Measurements from ENCODE around the gene CERKL. TPM values are rescaled to one million over a fixed set of nuclear protein-coding genes. Genes with fewer than 3 reads are reported as not detected.

CERKL gene
- total RNA-seq, 1 donor from 2014 or later = 5.0 TPM

- peak; percentile 79 for DNase-seq (ENCODE audit: low spot score)
Observed at GRCh38 chr2:181677912-181678586, 21.1 kb upstream of the CERKL start.

DNA sequence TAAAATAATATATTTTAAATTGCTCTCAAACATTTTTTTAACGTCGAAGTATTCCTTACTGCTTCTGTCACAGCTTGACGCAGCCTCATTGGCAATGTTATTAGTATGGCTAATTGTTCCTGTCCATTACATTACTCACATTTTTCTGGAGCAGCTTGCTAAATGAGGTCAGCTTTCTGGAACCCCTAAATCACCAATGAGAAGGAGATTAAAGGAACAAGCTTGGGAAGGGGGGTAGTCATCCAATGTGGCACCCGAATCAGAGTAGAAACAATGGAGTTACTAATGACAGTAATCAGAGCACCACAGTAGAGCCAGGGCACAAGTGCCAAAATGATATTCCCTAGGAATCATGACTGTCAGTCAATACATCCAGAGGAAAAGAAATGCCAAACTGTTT is 18.3 kb upstream of the CERKL start:
- no peak for DNase-seq (ENCODE audit: low spot score)

DNA sequence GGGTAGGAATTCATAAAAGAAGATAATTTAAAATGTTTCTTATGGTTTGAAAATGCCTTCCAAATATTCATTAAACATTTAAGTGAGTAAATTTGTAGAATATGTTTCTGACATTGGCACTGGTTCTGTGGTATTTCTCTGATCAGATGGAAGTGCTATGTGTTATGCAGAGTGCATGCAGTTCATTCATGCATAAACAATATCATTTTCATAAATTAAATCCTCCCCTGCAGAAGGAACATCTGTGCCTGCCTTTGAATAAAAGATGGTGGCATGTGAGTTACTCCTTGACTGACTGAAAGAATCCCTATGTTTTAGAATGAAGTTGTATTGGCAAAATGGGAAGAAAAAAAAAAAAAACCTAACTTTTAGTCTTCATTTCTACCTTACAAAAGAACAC is 17.6 kb upstream of the CERKL start:
- DNase-seq (ENCODE audit: low spot score) = no peak

- DNase-seq (ENCODE audit: low spot score) = no peak
Observed at GRCh38 chr2:181673173-181673572, 16.3 kb upstream of the CERKL start.

DNA sequence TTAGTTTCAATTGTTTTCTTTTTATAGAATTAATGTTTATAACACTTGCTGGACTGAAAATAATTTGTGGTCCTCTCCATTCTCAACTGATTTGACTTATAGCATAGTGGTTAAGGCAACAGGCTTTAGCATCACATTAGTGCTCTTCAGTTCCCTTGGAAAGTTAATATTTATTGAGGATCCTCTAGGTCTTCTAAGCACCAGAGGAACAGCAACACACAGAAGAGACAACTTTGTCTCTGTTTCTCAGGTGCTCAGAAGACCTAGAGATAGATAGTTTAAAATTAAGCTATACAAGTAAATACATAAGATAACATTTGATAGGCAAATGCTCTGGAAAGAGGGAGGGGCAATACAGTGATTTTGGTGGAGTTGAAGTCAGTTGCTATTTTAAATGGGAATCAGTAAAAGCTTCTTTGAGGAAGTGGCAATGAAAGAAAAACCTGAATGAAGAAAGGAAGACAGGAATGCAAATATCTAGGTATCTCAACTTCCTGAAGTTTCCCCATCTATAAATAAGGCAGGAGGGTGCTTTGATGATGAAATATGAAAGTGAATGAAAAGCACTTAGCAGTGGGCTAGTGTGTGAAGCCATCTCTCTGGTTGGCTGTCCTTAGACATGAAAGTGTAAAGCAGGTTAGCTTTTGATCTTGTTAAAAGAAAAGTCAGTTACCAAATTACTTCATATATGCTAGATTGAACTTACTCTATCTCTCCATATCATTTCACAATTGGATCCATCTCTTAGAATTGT is 15.5 kb upstream of the CERKL start:
- no peak for DNase-seq (ENCODE audit: low spot score)

DNA sequence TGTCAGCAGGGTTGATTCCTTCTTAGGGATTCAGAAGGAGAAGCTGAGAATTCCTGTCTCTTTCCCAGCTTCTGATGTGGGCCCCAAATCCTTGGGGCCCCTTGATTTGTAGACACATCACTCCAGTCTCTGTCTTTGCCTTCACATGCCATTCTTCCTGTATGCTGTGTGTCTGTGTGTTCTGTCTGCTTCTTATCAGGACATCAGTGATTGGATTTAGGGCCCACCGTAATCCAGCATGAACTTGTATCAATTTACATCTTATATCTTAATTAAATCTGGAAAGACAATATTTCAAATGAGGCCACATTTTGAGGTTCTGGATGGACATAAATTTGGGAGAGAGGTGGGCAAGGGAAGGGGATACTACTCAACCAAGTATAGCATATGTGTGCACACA is 13.7 kb upstream of the CERKL start:
- no peak for DNase-seq (ENCODE audit: low spot score)

DNA sequence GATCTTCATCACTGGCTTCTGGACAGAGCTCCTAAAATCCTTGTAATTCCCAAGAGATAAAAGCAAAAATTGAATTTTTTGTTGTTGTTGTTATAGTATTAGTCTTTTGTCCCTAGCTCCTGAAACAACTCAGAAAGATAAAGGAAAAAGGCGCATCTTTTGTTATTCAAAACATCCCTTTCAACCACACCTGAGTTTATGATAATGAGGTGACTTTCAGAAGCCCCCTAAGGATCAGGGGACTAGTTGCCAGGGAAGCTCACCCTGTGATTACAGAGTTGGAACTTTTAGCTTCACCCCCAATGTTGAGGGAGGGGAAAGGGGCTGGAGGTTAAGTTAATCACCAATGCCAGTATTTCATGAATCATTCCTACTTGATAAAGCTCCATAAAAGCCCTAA is 10.3 kb upstream of the CERKL start:
- no peak for DNase-seq (ENCODE audit: low spot score)

GRCh38 chr2:181662287-181662686 is 5.4 kb upstream of the CERKL start:
- no peak for DNase-seq (ENCODE audit: low spot score)

GRCh38 chr2:181660181-181660580 is 3.3 kb upstream of the CERKL start:
- no peak for DNase-seq (ENCODE audit: low spot score)

- DNase-seq (ENCODE audit: low spot score) = no peak
Observed at GRCh38 chr2:181658444-181658843, 1.5 kb upstream of the CERKL start.

GRCh38 chr2:181657379-181657778 is 474 bp upstream of the CERKL start:
- no peak for DNase-seq (ENCODE audit: low spot score)

DNA sequence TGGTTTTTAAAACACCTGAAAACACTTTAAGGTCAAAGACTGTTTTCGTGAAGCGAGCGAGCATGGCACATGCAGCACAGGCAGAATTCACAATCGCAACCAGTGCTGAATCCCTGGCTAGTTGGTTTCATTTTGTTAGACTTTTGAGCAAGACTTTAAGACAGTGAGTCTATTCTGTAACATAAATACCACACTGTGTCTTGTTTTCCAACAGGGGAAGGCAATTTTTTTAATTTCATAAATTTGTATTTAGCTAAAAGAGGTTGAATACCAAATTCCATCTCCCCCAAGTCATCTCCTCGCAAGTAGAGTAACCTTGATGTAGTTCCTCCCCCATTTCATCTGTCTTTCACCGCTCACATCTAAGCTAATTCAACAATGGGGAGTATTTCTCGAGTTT is 1.4 kb downstream of the CERKL start:
- DNase-seq (ENCODE audit: low spot score) = no peak

GRCh38 chr2:181649436-181649979 is 7.4 kb downstream of the CERKL start:
- DNase-seq (ENCODE audit: low spot score) = no peak

DNA sequence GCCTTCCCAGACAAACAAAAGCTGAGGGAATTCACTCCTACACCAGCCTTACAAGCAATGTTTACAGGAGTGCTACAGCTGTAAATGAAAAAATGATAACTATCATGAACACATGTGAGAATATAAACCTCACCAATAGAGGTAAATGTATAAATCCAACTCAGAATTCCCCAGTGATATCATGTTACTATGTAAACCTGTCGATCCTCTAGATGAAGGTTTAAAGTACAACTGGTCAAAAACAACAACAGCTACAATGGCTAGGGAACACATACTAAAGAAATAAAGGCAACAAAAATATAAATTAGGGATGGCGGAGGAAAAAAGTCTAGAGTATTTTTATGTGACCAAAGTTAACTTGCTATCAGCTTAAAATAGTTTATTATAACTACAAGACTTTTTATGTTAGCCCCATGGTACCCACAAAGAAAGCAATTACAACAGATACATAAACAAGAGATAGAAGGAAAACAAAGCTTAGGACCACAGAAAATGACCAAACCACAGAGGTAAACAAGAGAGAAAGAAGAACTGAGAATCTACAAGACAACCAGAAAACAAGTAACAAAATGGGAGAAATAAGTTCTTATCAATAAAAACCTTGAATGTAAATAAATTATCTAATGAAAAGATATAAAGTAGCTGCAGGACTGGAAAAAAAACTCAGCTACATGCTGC is 8.3 kb downstream of the CERKL start:
- DNase-seq (ENCODE audit: low spot score) = no peak

GRCh38 chr2:181646415-181646987 is 10.4 kb downstream of the CERKL start:
- no peak for DNase-seq (ENCODE audit: low spot score)

DNA sequence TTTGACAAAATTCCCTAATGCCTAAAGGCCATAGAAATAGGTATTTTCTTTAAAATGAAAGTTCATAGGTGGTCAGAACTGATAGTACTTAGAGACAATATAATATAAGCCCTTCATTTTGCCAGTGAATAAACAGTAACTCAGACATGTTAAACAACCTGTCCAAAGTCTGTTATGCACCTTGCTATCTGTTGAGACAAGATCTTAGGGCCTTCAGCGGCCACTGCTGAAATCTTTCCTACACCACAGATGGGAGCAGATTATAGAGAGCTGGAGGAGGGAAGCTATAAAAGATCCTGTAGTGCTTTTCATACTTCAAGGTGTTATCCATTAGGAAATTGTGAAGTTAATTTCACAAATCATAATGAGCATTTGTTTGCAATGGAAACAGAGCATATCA is 13.8 kb downstream of the CERKL start:
- DNase-seq (ENCODE audit: low spot score) = no peak

- DNase-seq (ENCODE audit: low spot score) = no peak
Observed at GRCh38 chr2:181642086-181642485, 14.8 kb downstream of the CERKL start.

DNA sequence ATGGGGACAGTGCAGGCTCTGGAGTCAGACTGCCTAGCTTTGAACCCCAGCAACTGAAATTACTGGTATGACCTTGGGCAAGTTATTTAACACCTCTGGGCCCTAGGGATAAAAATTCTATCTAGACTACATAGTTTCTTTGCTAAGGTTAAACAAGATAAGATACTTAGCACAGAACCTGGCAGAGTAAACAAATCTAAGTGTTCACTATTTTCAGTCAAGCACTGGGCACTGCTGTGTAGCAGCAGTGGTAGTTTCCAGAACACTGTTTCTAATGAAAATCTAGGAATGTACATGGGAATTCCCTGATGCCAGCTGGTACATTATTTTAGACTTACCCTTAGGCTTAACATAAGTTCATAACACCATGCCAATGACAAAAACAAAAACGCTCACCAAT is 17.2 kb downstream of the CERKL start:
- DNase-seq (ENCODE audit: low spot score) = no peak

- no peak for DNase-seq (ENCODE audit: low spot score)
Observed at GRCh38 chr2:181632733-181633401, 24.0 kb downstream of the CERKL start.

- no peak for DNase-seq (ENCODE audit: low spot score)
Observed at GRCh38 chr2:181628590-181629585, 28.0 kb downstream of the CERKL start.

DNA sequence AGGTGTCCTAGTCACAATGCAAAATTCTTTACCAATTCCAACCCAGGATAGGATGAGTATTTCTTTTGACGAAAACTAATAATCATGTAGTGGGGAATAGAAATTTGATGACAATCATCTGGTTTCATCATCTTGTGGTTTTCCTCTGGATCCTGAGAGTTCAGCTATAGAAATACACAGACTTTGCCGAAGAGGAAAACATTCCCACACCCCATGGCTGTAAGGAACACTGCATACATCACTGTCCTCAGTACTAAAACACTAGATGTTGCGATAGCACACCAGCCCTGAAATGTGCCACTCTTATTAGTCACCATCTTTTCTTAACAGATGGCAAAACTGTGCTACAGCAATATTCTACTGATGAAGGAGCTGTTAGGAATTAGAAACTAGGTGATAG is 29.4 kb downstream of the CERKL start:
- DNase-seq (ENCODE audit: low spot score) = no peak
